NT2/D1 (cell line): ENCODE results near the gene CRYBB3.

ENCODE experiments used
- SUZ12 ChIP-seq: IDR thresholded peaks from 2 replicates; pipeline ENCODE4 v1.6.1; 2011; ENCODE audit not compliant: insufficient read length, insufficient read depth; ENCODE audit errors: extremely low read depth
- YY1 ChIP-seq: IDR thresholded peaks from 2 replicates; pipeline ENCODE4 v1.6.1; 2011; ENCODE audit not compliant: insufficient read length, insufficient read depth
- ZNF274 ChIP-seq: IDR thresholded peaks from 2 replicates; pipeline ENCODE4 v1.6.1; 2011; ENCODE audit warnings: mild to moderate bottlenecking, low read depth, low read length

- TF ChIP-seq YY1 (no peak), ZNF274 (no peak), SUZ12 (no peak)
Observed at GRCh38 chr22:25213221-25213620, 13.6 kb downstream of the CRYBB3 start.
